Gastrocnemius medialis (tissue), 4 donors: Measurements from ENCODE around the gene ARPIN.

Experiments used
- POLR2A ChIP-seq, 2 donors: fragments of 450-650 bp; IDR thresholded peaks; one replicate each; pipeline ENCODE4 v1.6.1; 2017; ENCODE audit warnings: antibody characterized with exemption in 2 of 2, mild to moderate bottlenecking in 2 of 2, moderate library complexity in 2 of 2
- TF ChIP-seq, protein P1 (sequence below), 5 experiments: fragments of 450-650 bp in 3 of 5; fragments of 200-600 bp in 2 of 5; sonication (generic) in 2 of 5; IDR thresholded peaks in 4 of 5; conservative IDR thresholded peaks in 1 of 5; 1 replicate in 4 of 5; 2 replicates in 1 of 5; pipeline ENCODE4 v1.5.1; 2016 to 2019; ENCODE audit warnings: antibody characterized with exemption in 5 of 5, mild to moderate bottlenecking in 3 of 5, moderate library complexity in 3 of 5

DNA sequence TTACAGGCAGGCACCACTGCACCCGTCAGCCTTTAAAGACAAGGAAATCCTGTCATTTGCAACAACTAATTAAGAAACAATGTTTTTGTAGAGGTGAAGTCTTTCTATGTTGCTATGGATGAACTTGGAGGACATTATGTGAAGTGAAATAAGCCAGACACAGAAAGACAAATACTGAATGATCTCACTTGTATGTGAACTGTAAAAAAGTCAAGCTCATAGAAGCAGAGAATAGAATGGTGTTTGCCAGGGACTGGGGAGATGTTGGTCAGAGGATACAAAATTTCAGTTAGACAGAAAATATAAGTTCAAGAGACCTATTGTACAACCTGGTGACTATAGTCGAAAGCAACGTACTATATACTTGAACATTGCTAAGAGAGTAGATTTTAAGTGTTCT is 27.2 kb upstream of the ARPIN start:
- TF ChIP-seq POLR2A (IDR thresholded peaks at IDR 0.05): no peak
- TF ChIP-seq, protein P1, sequence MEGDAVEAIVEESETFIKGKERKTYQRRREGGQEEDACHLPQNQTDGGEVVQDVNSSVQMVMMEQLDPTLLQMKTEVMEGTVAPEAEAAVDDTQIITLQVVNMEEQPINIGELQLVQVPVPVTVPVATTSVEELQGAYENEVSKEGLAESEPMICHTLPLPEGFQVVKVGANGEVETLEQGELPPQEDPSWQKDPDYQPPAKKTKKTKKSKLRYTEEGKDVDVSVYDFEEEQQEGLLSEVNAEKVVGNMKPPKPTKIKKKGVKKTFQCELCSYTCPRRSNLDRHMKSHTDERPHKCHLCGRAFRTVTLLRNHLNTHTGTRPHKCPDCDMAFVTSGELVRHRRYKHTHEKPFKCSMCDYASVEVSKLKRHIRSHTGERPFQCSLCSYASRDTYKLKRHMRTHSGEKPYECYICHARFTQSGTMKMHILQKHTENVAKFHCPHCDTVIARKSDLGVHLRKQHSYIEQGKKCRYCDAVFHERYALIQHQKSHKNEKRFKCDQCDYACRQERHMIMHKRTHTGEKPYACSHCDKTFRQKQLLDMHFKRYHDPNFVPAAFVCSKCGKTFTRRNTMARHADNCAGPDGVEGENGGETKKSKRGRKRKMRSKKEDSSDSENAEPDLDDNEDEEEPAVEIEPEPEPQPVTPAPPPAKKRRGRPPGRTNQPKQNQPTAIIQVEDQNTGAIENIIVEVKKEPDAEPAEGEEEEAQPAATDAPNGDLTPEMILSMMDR (IDR thresholded peaks at IDR 0.05 in 4 of 5, conservative IDR thresholded peaks at IDR 0.05 in 1 of 5): no peak
